Epidermal melanocyte (primary cell): ENCODE results near the gene PLEKHA5.
"Not testable (repeated sequence)": the region's sequence is repeated elsewhere in the genome, so short reads cannot be mapped to it uniquely, and the experiment has no call there.

Experiments used
- DNase-seq: peaks from one replicate; pipeline ENCODE4 v3.0.0; 2011; ENCODE audit warnings: low spot score; ENCODE audit not compliant: insufficient read length

PLEKHA5 gene

GRCh38 chr12:19129486-19130223, at the start of gene PLEKHA5:
Gene PLEKHA5, plus strand, starts transcription at chr12:19129733. Its CDS starts 67 bp downstream, at chr12:19129800.
- peak; percentile 53 for DNase-seq

- DNase-seq: no peak
Measured at GRCh38 chr12:19080918-19081317, 48.6 kb upstream of the PLEKHA5 start.

GRCh38 chr12:19082365-19082911, 47.1 kb upstream of the PLEKHA5 start:
- DNase-seq: no peak

- DNase-seq: no peak
Measured at GRCh38 chr12:19084547-19084946, 45.0 kb upstream of the PLEKHA5 start.

- no peak for DNase-seq
Measured at GRCh38 chr12:19085090-19085489, 44.4 kb upstream of the PLEKHA5 start.

GRCh38 chr12:19088606-19089005, 40.9 kb upstream of the PLEKHA5 start:
- no peak for DNase-seq

- not testable (repeated sequence) for DNase-seq
Measured at GRCh38 chr12:19092482-19092881, 37.1 kb upstream of the PLEKHA5 start.

- no peak for DNase-seq
Measured at GRCh38 chr12:19093218-19093617, 36.3 kb upstream of the PLEKHA5 start.

- no peak for DNase-seq
Measured at GRCh38 chr12:19095331-19095730, 34.2 kb upstream of the PLEKHA5 start.

GRCh38 chr12:19095756-19096480, 33.6 kb upstream of the PLEKHA5 start:
- no peak for DNase-seq

GRCh38 chr12:19105463-19105862, 24.1 kb upstream of the PLEKHA5 start:
- DNase-seq: no peak

GRCh38 chr12:19107750-19108149, 21.8 kb upstream of the PLEKHA5 start:
- no peak for DNase-seq

- DNase-seq: no peak
Measured at GRCh38 chr12:19110221-19110940, 19.2 kb upstream of the PLEKHA5 start.

- DNase-seq: no peak
Measured at GRCh38 chr12:19113464-19113863, 16.1 kb upstream of the PLEKHA5 start.

- no peak for DNase-seq
Measured at GRCh38 chr12:19115285-19115684, 14.2 kb upstream of the PLEKHA5 start.

GRCh38 chr12:19119440-19119839, 10.1 kb upstream of the PLEKHA5 start:
- no peak for DNase-seq

GRCh38 chr12:19120795-19121194, 8.7 kb upstream of the PLEKHA5 start:
- DNase-seq: no peak

- no peak for DNase-seq
Measured at GRCh38 chr12:19121449-19122018, 8.0 kb upstream of the PLEKHA5 start.

- DNase-seq: no peak
Measured at GRCh38 chr12:19125325-19125724, 4.2 kb upstream of the PLEKHA5 start.

GRCh38 chr12:19127270-19127669, 2.3 kb upstream of the PLEKHA5 start:
- no peak for DNase-seq

GRCh38 chr12:19128485-19128884, 1.0 kb upstream of the PLEKHA5 start:
- DNase-seq: no peak

- DNase-seq: peak; percentile 21
Measured at GRCh38 chr12:19129122-19129485, 429 bp upstream of the PLEKHA5 start.
